ENCODE measurements around the gene POLN. TPM values are rescaled to one million over a fixed set of nuclear protein-coding genes. Genes with fewer than 3 reads are reported as not detected.

POLN gene
- total RNA-seq, 4 donors from 2014 or later = 0.27 to 2.6 (median 1.4) TPM

DNA sequence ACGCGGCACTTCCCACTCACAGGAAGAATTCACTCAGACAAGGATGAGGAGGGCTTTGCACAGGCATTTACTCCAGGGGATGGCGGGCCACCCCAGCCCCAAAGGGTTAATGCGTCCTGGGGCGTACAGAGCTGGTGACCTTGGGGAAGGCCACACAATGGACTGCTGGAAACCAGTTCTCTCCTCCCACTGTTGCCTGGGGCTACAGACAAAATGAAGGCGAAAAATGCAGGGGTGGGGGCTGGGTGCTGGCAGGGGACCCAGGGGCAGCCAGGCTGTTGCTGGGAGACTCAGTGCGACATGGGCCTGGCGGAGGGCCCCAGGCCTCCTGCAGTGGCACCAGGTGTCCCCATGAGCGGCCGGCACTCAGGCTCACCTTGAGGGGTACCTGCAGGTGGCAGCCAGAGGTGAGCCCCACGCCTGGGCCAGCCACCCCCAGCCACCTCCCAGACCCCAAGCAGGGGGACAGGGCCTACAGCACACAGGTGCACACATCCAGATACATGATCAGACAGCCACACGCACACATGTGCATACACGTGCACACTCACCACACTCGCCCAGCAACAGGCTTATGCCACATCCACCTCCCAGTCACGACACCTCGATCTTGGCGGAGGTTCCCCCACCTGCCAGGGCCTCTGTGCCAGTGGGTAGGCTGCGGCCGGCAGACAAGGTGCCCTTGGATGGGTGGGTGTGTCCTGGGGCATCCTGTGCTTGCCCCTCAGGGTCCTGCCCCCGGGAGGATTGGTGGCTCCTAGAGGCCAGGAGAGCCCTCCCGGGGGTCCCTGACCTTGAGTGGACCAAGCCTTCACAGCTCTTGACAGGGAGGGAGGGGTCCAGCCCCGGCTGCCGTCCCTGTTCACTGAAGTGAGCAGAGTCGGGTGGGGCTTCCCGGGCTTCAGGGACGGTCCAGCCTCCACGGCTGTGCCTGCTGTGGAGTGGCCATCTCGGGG lies 169.7 kb downstream of the POLN start:
- Histone ChIP-seq H3K9me3 (no peaks in the 10 kb centered on the region), H3K36me3 (no peaks in the 10 kb centered on the region), H3K27ac (no peak overlapping the region), H3K4me3 (no peak overlapping the region), H3K27me3 (peaks cover 5% of the 10 kb centered on the region), H3K4me1 (no peaks in the 10 kb centered on the region)
- WGBS, 2 donors (ENCODE audit: low coverage in 1 of 2) = 75% methylated on average over 25 of the region's 28 CpGs; no CpG with 5 or more reads in 1 of the 2 donors
- TF ChIP-seq EP300 (IDR thresholded peaks at IDR 0.05; ENCODE audit: low read depth) = no peak
- DNase-seq = no peak
- intact Hi-C loops (cut with DNase I; ENCODE audit: low total_unique reads) (no loop called here), in situ Hi-C loops (cut with MboI; ENCODE audit: low pct_ligation_motif_present in 1 of 4, low pct_unique_long_range_greater_than_20kb in 1 of 4, low sequenced_read_pairs in 3 of 4) (no loop called here)

- in situ Hi-C loops (cut with MboI; ENCODE audit: low pct_ligation_motif_present in 1 of 4, low pct_unique_long_range_greater_than_20kb in 1 of 4, low sequenced_read_pairs in 3 of 4) = no loop called here
- no peak for DNase-seq
- 76% methylated on average over 10 of the region's 16 CpGs; no CpG with 5 or more reads in 1 of the 2 donors for WGBS, 2 donors (ENCODE audit: low coverage in 1 of 2)
- peaks cover 5% of the 10 kb centered on the region for H3K27me3 ChIP-seq
- H3K27ac ChIP-seq = no peak overlapping the region
- TF ChIP-seq POLR2A (IDR thresholded peaks at IDR 0.05) (no peak), POLR2AphosphoS5 (IDR thresholded peaks at IDR 0.05) (no peak), EP300 (IDR thresholded peaks at IDR 0.05; ENCODE audit: low read depth) (no peak)
- TF ChIP-seq, protein P1, sequence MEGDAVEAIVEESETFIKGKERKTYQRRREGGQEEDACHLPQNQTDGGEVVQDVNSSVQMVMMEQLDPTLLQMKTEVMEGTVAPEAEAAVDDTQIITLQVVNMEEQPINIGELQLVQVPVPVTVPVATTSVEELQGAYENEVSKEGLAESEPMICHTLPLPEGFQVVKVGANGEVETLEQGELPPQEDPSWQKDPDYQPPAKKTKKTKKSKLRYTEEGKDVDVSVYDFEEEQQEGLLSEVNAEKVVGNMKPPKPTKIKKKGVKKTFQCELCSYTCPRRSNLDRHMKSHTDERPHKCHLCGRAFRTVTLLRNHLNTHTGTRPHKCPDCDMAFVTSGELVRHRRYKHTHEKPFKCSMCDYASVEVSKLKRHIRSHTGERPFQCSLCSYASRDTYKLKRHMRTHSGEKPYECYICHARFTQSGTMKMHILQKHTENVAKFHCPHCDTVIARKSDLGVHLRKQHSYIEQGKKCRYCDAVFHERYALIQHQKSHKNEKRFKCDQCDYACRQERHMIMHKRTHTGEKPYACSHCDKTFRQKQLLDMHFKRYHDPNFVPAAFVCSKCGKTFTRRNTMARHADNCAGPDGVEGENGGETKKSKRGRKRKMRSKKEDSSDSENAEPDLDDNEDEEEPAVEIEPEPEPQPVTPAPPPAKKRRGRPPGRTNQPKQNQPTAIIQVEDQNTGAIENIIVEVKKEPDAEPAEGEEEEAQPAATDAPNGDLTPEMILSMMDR (IDR thresholded peaks at IDR 0.05) = no peak
- intact Hi-C loops (cut with DNase I; ENCODE audit: low total_unique reads) = no loop called here
- no peaks in the 10 kb centered on the region for H3K36me3 ChIP-seq
- H3K4me1 ChIP-seq = no peaks in the 10 kb centered on the region
- H3K9me3 ChIP-seq = no peaks in the 10 kb centered on the region
- no peak overlapping the region for H3K4me3 ChIP-seq
Observed at GRCh38 chr4:2071252-2071911, 170.5 kb downstream of the POLN start.

DNA sequence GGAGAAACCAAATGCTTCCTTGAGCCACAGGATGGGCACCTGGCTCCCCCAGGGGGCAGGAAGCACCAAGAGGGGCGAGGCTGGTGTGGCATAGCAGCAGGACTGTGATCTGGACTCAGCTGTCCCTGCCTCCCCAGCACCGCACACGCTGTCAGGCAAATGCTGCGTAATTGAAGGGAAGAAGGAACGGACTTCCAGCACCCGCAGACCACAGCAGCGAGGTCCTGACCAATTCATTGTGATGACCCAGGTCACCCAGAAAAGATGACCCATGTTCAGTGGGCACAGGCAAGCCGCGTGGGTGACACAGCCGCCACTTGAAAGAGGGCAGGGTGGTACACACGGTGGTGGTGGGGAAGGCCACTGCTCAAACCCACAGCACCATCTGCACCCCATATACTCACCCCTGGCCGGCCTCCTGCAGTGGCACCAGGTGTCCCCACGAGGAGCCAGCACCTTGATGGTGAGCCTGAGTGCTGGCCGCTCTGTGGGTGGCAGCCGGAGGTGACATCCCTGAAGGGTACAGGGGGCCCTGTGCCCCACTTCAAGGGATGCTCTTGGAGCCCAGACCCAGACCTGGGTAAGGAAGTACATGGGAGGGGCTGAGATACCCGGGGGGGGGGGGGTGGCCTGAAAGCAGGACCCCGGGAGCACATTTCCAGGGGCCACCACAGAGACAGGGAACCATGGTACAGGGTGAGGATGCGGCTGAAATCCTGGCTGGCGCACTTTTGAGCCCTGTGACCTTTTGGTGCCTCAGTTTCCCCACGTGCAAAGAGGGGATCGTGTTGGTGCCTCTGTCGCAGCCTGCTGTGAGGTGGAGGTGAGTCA lies 171.3 kb downstream of the POLN start:
- Histone ChIP-seq H3K36me3 (no peaks in the 10 kb centered on the region), H3K27ac (no peak overlapping the region), H3K4me1 (no peaks in the 10 kb centered on the region), H3K27me3 (peaks cover 5% of the 10 kb centered on the region), H3K9me3 (no peaks in the 10 kb centered on the region), H3K4me3 (no peak overlapping the region)
- intact Hi-C loops (cut with DNase I; ENCODE audit: low total_unique reads) (no loop called here), in situ Hi-C loops (cut with MboI; ENCODE audit: low pct_ligation_motif_present in 1 of 4, low pct_unique_long_range_greater_than_20kb in 1 of 4, low sequenced_read_pairs in 3 of 4) (no loop called here)
- 73% methylated on average over 19 of the region's 22 CpGs; no CpG with 5 or more reads in 1 of the 2 donors for WGBS, 2 donors (ENCODE audit: low coverage in 1 of 2)
- no peak for TF ChIP-seq POLR2AphosphoS5 (IDR thresholded peaks at IDR 0.05)
- TF ChIP-seq, protein P1 (IDR thresholded peaks at IDR 0.05) = no peak
- no peak for TF ChIP-seq EP300 (IDR thresholded peaks at IDR 0.05; ENCODE audit: low read depth)
- no peak for TF ChIP-seq POLR2A (IDR thresholded peaks at IDR 0.05)
- no peak for DNase-seq

- Histone ChIP-seq H3K27me3 (peaks cover 5% of the 10 kb centered on the region), H3K36me3 (no peaks in the 10 kb centered on the region), H3K4me3 (no peak overlapping the region), H3K9me3 (no peaks in the 10 kb centered on the region), H3K27ac (no peak overlapping the region), H3K4me1 (no peaks in the 10 kb centered on the region)
- intact Hi-C loops (cut with DNase I; ENCODE audit: low total_unique reads) (no loop called here), in situ Hi-C loops (cut with MboI; ENCODE audit: low pct_ligation_motif_present in 1 of 4, low pct_unique_long_range_greater_than_20kb in 1 of 4, low sequenced_read_pairs in 3 of 4) (no loop called here)
- DNase-seq = no peak
- 83% methylated on average over 10 of the region's 14 CpGs; no CpG with 5 or more reads in 1 of the 2 donors for WGBS, 2 donors (ENCODE audit: low coverage in 1 of 2)
- TF ChIP-seq, protein P1 (IDR thresholded peaks at IDR 0.05) = no peak
- TF ChIP-seq POLR2AphosphoS5 (IDR thresholded peaks at IDR 0.05) (no peak), EP300 (IDR thresholded peaks at IDR 0.05; ENCODE audit: low read depth) (no peak), POLR2A (IDR thresholded peaks at IDR 0.05) (no peak)
Observed at GRCh38 chr4:2069986-2070385, 171.9 kb downstream of the POLN start.

All from transverse colon (tissue), 4 donors.